HCT116 (cell line): ENCODE data around the gene ABCA6.

ENCODE experiments used
- CTCF ChIP-seq, 3 experiments: fragments of 200-600 bp in 1 of 3; sonication (generic) in 1 of 3; IDR thresholded peaks in 2 of 3; conservative IDR thresholded peaks in 1 of 3; 2 replicates each; pipeline ENCODE4 v1.5.1; 2012 to 2017; ENCODE audit warnings: low read depth in 2 of 3, low read length in 2 of 3, antibody characterized with exemption in 1 of 3, borderline replicate concordance in 1 of 3, control low read depth in 1 of 3, mild to moderate bottlenecking in 1 of 3, mixed read lengths in 1 of 3, mixed run types in 1 of 3, moderate library complexity in 1 of 3; ENCODE audit not compliant: insufficient read depth in 1 of 3
- ELF1 ChIP-seq: IDR thresholded peaks from 2 replicates; pipeline ENCODE4 v1.6.1; 2012; ENCODE audit warnings: low read depth, borderline replicate concordance
- MAX ChIP-seq: IDR thresholded peaks from 2 replicates; pipeline ENCODE4 v1.6.1; 2012
- POLR2A ChIP-seq: IDR thresholded peaks from 2 replicates; pipeline ENCODE4 v1.7.0; 2011; ENCODE audit warnings: borderline replicate concordance; ENCODE audit not compliant: insufficient read depth, insufficient read length; ENCODE audit errors: extremely low read depth
- POLR2AphosphoS5 ChIP-seq: IDR thresholded peaks from 2 replicates; pipeline ENCODE4 v1.6.1; 2011; ENCODE audit warnings: mild to moderate bottlenecking, low read depth, low read length, moderate library complexity
- REST ChIP-seq: IDR thresholded peaks from 2 replicates; pipeline ENCODE4 v1.6.1; 2012; ENCODE audit warnings: low read depth
- ZFX ChIP-seq: fragments of 450-650 bp; IDR thresholded peaks from 2 replicates; pipeline ENCODE4 v1.6.1; 2017

- TF ChIP-seq CTCF (IDR thresholded peaks at IDR 0.05 in 2 of 3, conservative IDR thresholded peaks at IDR 0.05 in 1 of 3; ENCODE audit: borderline replicate concordance in 1 of 3, insufficient read depth in 1 of 3, low read depth in 2 of 3, low read length in 2 of 3) (no peak), MAX (no peak), POLR2AphosphoS5 (no peak), ZFX (no peak), ELF1 (no peak), POLR2A (no peak), REST (no peak)
Observed at GRCh38 chr17:69059458-69060175, 82.1 kb downstream of the ABCA6 start.
